ENCODE measurements around the gene NR5A1.

The NR5A1 gene

GRCh38 chr9:124478354-124478753 is 28.8 kb downstream of the NR5A1 start:
- no peak overlapping the region for H3K4me3 ChIP-seq (ENCODE audit: low read depth, low read length)
- in situ Hi-C loops (cut with HindIII; ENCODE audit: low pct_ligation_motif_present, low sequenced_read_pairs), result no loop called here
- no peak for DNase-seq
- peaks cover 26% of the 10 kb centered on the region for H3K27me3 ChIP-seq (replicated peaks)
- no peak for TF ChIP-seq CTCF (IDR thresholded peaks at IDR 0.05; ENCODE audit: low read depth, low read length, missing control alignments)
- no peak overlapping the region for H3K27ac ChIP-seq
- H3K36me3 ChIP-seq (replicated peaks), result no peaks in the 10 kb centered on the region

DNA sequence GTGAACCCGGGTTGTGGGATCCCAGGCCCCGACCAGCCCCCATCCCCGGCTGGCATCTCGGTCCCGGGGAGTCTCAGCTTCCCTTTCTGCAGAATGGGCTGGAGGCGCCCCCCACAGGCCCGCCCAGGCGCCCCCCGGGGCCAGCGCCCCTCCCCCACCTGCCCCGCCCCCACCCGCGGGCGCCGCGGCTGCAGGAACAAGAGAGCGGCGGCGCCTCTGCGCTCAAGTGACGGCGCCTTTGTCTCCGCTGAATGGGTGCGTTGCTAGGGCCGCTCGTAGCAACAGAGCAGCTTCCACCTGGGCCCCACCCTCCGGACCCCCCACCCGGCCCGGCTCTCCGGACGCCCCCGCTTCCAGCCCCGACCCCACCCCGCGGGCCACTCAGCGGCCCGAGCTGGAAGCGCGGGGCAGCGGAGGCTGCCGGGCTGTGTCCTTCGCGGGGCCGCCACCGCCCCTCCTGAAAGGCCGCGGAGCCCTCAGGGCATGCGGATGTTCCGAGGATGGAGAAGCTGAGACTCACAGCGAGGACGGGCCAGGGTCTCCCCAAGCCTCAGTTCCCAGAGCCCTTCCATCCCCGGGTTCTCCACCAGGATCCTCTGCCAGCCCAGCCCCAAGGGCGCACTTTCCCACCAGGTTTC is 29.4 kb downstream of the NR5A1 start:
- in situ Hi-C loops (cut with HindIII; ENCODE audit: low pct_ligation_motif_present, low sequenced_read_pairs), result no loop called here
- peak overlapping the region; percentile 9 for H3K4me3 ChIP-seq (ENCODE audit: low read depth, low read length)
- peaks cover 26% of the 10 kb centered on the region for H3K27me3 ChIP-seq (replicated peaks)

GRCh38 chr9:124477211-124477647 is 30.0 kb downstream of the NR5A1 start:
- Histone ChIP-seq H3K27ac (no peak overlapping the region), H3K27me3 (replicated peaks) (peaks cover 26% of the 10 kb centered on the region), H3K4me3 (ENCODE audit: low read depth, low read length) (peak overlapping the region; percentile 9), H3K36me3 (replicated peaks) (no peaks in the 10 kb centered on the region)
- in situ Hi-C loops (cut with HindIII; ENCODE audit: low pct_ligation_motif_present, low sequenced_read_pairs), result no loop called here
- DNase-seq, result no peak
- peak; percentile 2 for TF ChIP-seq CTCF (IDR thresholded peaks at IDR 0.05; ENCODE audit: low read depth, low read length, missing control alignments)

More for the DNA sequence above, 29.4 kb downstream of the NR5A1 start:
- Histone ChIP-seq H3K27ac (no peak overlapping the region), H3K36me3 (replicated peaks) (no peaks in the 10 kb centered on the region)
- no peak for DNase-seq
- TF ChIP-seq CTCF (IDR thresholded peaks at IDR 0.05; ENCODE audit: low read depth, low read length, missing control alignments), result no peak

DNA sequence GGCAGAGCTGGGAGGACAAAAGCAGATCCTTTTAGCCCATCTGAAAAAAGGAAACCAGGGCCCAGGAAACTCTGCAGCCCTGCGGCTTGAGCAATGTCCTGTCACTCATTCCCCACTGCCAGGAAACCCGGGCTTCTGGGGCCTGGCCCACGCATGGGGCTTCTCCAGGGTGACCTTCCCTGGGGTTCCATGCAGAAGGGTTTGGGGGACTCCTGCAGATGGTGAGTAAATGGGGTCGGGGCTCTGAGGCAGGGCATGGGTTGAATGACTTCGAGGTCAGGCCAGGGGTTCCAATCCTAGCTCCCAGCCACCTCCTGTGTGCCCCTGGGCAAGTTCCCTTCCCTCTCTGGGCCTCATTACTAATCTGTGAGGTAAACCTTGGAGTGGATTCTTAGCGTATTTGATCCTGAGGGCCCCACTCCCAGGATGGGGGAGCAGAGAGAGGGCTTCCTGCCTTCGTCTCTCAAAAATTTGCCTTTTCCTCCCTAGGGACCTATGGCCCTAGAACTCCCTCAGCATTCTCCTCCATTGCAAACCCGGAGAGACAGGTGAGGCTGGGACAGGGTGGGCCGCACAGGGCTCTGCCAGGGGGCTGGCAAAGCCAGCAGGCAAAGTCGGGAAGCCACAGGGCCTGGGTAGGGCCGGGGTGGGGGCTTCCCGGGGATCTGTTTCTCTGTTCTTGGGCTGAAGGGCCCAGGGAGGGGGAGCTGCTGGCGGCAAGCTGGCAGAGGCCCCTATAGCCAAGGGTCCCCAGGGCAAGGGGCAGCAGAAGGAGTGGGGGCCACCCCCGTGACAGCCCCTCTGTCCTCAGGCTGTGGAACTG is 31.1 kb downstream of the NR5A1 start:
- Histone ChIP-seq H3K36me3 (replicated peaks) (no peaks in the 10 kb centered on the region), H3K27me3 (replicated peaks) (peaks cover 26% of the 10 kb centered on the region), H3K27ac (no peak overlapping the region), H3K4me3 (ENCODE audit: low read depth, low read length) (no peak overlapping the region)
- TF ChIP-seq CTCF (IDR thresholded peaks at IDR 0.05; ENCODE audit: low read depth, low read length, missing control alignments), result no peak
- no peak for DNase-seq
- in situ Hi-C loops (cut with HindIII; ENCODE audit: low pct_ligation_motif_present, low sequenced_read_pairs), result no loop called here

DNA sequence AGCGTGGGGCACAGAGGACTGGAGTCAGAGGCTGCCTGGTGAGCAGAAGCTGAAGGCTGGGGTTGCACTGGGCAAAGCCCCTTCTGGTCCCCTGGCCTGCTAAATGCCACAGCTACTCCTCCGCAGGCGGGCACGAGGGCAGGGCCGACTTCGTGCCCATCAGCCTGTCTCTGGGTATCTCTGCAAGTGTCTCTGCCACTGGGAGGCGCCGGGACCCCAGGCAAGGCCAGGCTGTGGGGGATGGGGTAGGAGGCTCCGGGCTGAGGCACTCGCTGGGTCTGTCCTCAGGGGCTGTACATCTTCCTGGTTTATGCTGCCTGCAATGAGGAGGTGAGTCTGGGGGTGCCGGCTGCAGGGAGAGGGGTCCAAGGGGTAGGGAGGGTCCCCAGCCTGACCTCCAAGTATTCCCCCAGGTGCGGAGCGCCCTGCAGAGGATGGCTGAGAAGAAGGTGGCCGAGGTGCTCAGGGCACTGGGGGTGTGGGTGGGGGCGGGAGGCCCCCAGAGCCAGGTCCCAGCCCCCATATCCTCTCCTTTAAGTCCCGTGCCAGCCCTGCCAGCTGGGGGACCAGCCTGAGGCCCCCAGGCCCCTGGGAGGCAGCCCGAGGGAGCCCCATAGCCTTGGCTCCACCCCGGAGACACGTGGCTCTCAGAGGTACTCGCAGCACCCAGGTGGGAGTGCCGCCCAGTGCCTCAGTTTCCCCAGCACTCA is 31.9 kb downstream of the NR5A1 start:
- peak; percentile 2 for TF ChIP-seq CTCF (IDR thresholded peaks at IDR 0.05; ENCODE audit: low read depth, low read length, missing control alignments)
- Histone ChIP-seq H3K4me3 (ENCODE audit: low read depth, low read length) (no peak overlapping the region), H3K36me3 (replicated peaks) (no peaks in the 10 kb centered on the region), H3K27me3 (replicated peaks) (peaks cover 26% of the 10 kb centered on the region), H3K27ac (no peak overlapping the region)
- in situ Hi-C loops (cut with HindIII; ENCODE audit: low pct_ligation_motif_present, low sequenced_read_pairs), result no loop called here
- DNase-seq, result no peak
